Smooth muscle cell of the coronary artery (primary cell): ENCODE data around the gene ROPN1B. TPM values are rescaled to one million over a fixed set of nuclear protein-coding genes. Genes with fewer than 3 reads are reported as not detected.

Experiments used
- total RNA-seq: library from RNA; depleted of rRNA; stranded (reverse); fragments of >200 nt; gene quantifications from 2 replicates; pipeline ENCODE4 v1.2.3, GENCODE V29; 2014; ENCODE audit warnings: low replicate concordance

ROPN1B gene
- not detected in 2 replicates for total RNA-seq

DNA sequence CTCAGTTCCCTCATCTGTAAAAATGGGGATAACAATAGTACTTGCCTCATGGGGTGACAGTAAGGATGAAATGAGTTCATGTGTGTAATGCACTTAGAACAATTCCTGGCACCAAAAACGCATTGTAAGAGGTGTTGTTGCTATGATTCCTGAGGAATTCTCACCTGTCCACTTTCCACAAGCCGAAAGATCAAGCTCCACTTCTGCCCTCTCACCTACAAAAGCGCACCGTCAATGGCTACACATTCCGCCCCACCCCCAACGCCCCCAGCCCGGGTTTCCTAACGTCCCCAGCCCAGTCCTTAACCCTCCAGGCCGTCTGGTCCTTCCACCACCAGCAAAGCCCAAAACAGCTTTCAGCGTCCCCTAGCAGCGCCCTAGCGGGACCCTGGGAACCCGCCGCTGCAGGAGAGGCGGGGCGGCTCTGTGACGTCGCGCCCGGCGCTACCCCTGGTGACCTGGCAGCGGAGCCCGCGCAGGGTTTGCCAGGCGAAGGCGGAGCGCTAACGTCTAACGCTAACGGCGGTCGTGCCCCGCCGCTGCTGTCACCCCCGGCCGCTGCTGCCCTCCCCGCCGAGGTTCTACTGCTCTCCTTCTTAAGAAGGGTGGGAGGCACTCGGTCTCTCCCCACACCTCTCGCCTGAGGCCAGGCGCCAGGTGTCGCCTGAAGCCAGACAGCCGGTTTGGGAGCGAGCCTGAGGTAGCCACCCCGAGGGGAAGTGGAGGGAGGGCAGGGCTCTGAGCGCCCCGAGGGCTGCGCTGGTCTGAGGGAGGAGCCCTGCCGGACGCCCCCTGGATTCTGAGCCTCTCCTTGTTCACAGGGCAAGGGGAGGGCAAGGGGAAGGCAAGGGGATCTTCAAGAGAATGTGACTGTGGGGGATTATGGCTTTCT lies at the start of gene ROPN1B:
ROPN1B (plus strand) TSS at position 478 of the 892 bp plus-strand sequence. CDS start 2,877 bp downstream, outside the sequence.

Other genes with a start within 250 kb of the ROPN1B start
- 38.3 and 39.5 TPM in 2 replicates for gene SLC41A3, start 114.9 kb downstream of the ROPN1B start, total RNA-seq
- under 0.01 and 0.08 TPM in 2 replicates for gene ALDH1L1, start 211.4 kb downstream of the ROPN1B start, total RNA-seq